Kidney (tissue), 14 donors: ENCODE data around the gene CFAP100. TPM values are rescaled to one million over a fixed set of nuclear protein-coding genes. Genes with fewer than 3 reads are reported as not detected.

Experiments
- DNase-seq, 5 donors: peaks; one replicate each; pipeline ENCODE4 v3.0.0-alpha.2; 2013 to 2020
- FAIRE-seq: peaks from 2 replicates; lab custom pipeline; 2012; peaks lifted over from hg19 to GRCh38; lab: Jason Lieb, UNC
- H3K27ac ChIP-seq, 2 donors: one replicate each; pipeline ENCODE4 v1.7.0; 2013; ENCODE audit warnings: low read depth in 2 of 2, low read length in 2 of 2, inconsistent platforms in 1 of 2
- H3K27me3 ChIP-seq: one replicate; pipeline ENCODE4 v1.7.1; 2013; ENCODE audit warnings: low read length, inconsistent platforms; ENCODE audit not compliant: control insufficient read depth, insufficient read depth
- H3K36me3 ChIP-seq, 3 donors: one replicate each; pipeline versions ENCODE4 v1.7.0 to v1.7.1; 2013; ENCODE audit warnings: low read length in 3 of 3, control low read depth in 1 of 3, inconsistent platforms in 1 of 3; ENCODE audit not compliant: insufficient read depth in 3 of 3, control insufficient read depth in 2 of 3
- H3K4me1 ChIP-seq, 3 donors: one replicate each; pipeline versions ENCODE4 v1.7.0 to v1.7.1; 2013; ENCODE audit warnings: low read length in 3 of 3, inconsistent platforms in 1 of 3, low read depth in 1 of 3; ENCODE audit not compliant: control insufficient read depth in 2 of 3, insufficient read depth in 2 of 3
- H3K4me3 ChIP-seq, 3 donors: one replicate each; pipeline versions ENCODE4 v1.7.0 to v1.8.1; 2013; ENCODE audit warnings: low read length in 3 of 3, control low read depth in 1 of 3, inconsistent platforms in 1 of 3
- H3K9ac ChIP-seq, 3 donors: one replicate each; pipeline versions ENCODE4 v1.7.0 to v1.7.1; 2013; ENCODE audit warnings: low read length in 3 of 3, control low read depth in 1 of 3, inconsistent platforms in 1 of 3
- H3K9me3 ChIP-seq, 3 donors: one replicate each; pipeline versions ENCODE4 v1.7.0 to v1.7.1; 2013; ENCODE audit warnings: low read length in 3 of 3, control low read depth in 1 of 3, inconsistent platforms in 1 of 3; ENCODE audit not compliant: control insufficient read depth in 2 of 3, insufficient read depth in 1 of 3
- CTCF ChIP-seq: IDR thresholded peaks from 3 replicates; pipeline ENCODE4 v1.5.1; 2012; ENCODE audit warnings: mild to moderate bottlenecking, moderate library complexity, borderline replicate concordance; ENCODE audit not compliant: insufficient read depth; ENCODE audit errors: extremely low read depth
- intact Hi-C: fragments of 100-400 bp; cut with DNase I; formaldehyde crosslinking; loops from one replicate; pipeline ENCODE4 v1.11.1; 2022
- polyA plus RNA-seq: library from polyadenylated mRNA; stranded (reverse); fragments of 350-450 nt; fragmentation: Illumina TruSeq; extraction: RNeasy Lipid Tissue Mini Kit (QIAGEN cat#74804); gene quantifications from one replicate; pipeline ENCODE4 v1.2.3, GENCODE V29; 2014; ENCODE audit warnings: low read depth, low replicate concordance; ENCODE audit not compliant: insufficient read depth
- total RNA-seq: library from RNA; stranded (reverse); fragmentation: NEBNext Ultra II Directional; extraction: Animal tissue kit (Norgen Biotek cat#: 25700); gene quantifications from one replicate; pipeline ENCODE4 v1.2.1, GENCODE V29; 2021
- donor health status: control.
- donor health status: control.
- donor health status: control.
- donor health status: control.
- donor health status: control.
- donor health status: DM: yes; HTN: yes; CAD: no.
- donor health status: Normal renal cell carcinoma (clear cell type).

The CFAP100 gene
- total and polyA plus RNA-seq, 2 donors from 2014 or later = 0.60 TPM; not detected in 1

- peaks cover 0 to 39% (median 9%) of the 10 kb centered on the region in 3 donors for H3K36me3 ChIP-seq
- intact Hi-C loops = no loop called here
- peak in 3 of 5 donors; percentile 5 to 37 (median 32) for DNase-seq
- no peak overlapping the region for H3K9ac ChIP-seq
- TF ChIP-seq CTCF = no peak
- H3K27me3 ChIP-seq = no peaks in the 10 kb centered on the region
- FAIRE-seq = no peak
- H3K4me3 ChIP-seq = no peak overlapping the region
- no peaks in the 10 kb centered on the region for H3K4me1 ChIP-seq
- no peak overlapping the region for H3K27ac ChIP-seq
- no peaks in the 10 kb centered on the region for H3K9me3 ChIP-seq
Observed at GRCh38 chr3:126439968-126440708, 45.4 kb downstream of the CFAP100 start.

- intact Hi-C loops = no loop called here
- H3K36me3 ChIP-seq = peaks cover 0 to 39% (median 9%) of the 10 kb centered on the region in 3 donors
- H3K4me3 ChIP-seq = no peak overlapping the region
- no peak for TF ChIP-seq CTCF
- H3K27me3 ChIP-seq = no peaks in the 10 kb centered on the region
- no peak overlapping the region for H3K9ac ChIP-seq
- H3K4me1 ChIP-seq = no peaks in the 10 kb centered on the region
- H3K27ac ChIP-seq = no peak overlapping the region
- H3K9me3 ChIP-seq = no peaks in the 10 kb centered on the region
- FAIRE-seq (no peak), DNase-seq (no peak)
Observed at GRCh38 chr3:126440709-126440995, 45.9 kb downstream of the CFAP100 start.

- H3K4me3 ChIP-seq = no peak overlapping the region
- DNase-seq (peak in 1 of 5 donors; percentile 20), FAIRE-seq (no peak)
- no peaks in the 10 kb centered on the region for H3K4me1 ChIP-seq
- intact Hi-C loops = no loop called here
- no peaks in the 10 kb centered on the region for H3K9me3 ChIP-seq
- H3K27ac ChIP-seq = no peak overlapping the region
- no peak for TF ChIP-seq CTCF
- H3K27me3 ChIP-seq = no peaks in the 10 kb centered on the region
- H3K36me3 ChIP-seq = peaks cover 0 to 36% (median 9%) of the 10 kb centered on the region in 3 donors
- H3K9ac ChIP-seq = no peak overlapping the region
Observed at GRCh38 chr3:126441256-126441880, 46.7 kb downstream of the CFAP100 start.
